Lower lobe of right lung (tissue), 2 donors: ENCODE data around the gene OR1K1. TPM values are rescaled to one million over a fixed set of nuclear protein-coding genes. Genes with fewer than 3 reads are reported as not detected.
"Not testable (repeated sequence)": the region's sequence is repeated elsewhere in the genome, so short reads cannot be mapped to it uniquely, and the experiment has no call there.

Experiments
- ATAC-seq, 2 donors: fragments of 200-7000 bp; cut with Tn5 transposase; one replicate each; pipeline ENCODE4 v1.9.1; 2020 to 2022; ENCODE audit warnings: mild to moderate bottlenecking in 2 of 2, moderate library complexity in 2 of 2
- DNase-seq: peaks from one replicate; pipeline ENCODE4 v3.0.0-alpha.2; 2020
- H3K27ac ChIP-seq: fragments of 200-600 bp; one replicate; pipeline ENCODE4 v1.8.0; 2022
- H3K27me3 ChIP-seq: fragments of 200-600 bp; one replicate; pipeline ENCODE4 v1.8.0; 2022; ENCODE audit warnings: low read depth
- H3K36me3 ChIP-seq: fragments of 200-600 bp; one replicate; pipeline ENCODE4 v1.8.0; 2022; ENCODE audit warnings: mild to moderate bottlenecking
- H3K4me1 ChIP-seq: fragments of 200-600 bp; one replicate; pipeline ENCODE4 v1.8.0; 2022
- H3K4me3 ChIP-seq: fragments of 200-600 bp; one replicate; pipeline ENCODE4 v1.8.0; 2022; ENCODE audit warnings: mild to moderate bottlenecking
- H3K9me3 ChIP-seq: fragments of 200-600 bp; one replicate; pipeline ENCODE4 v1.8.0; 2022
- intact Hi-C: fragments of 100-400 bp; cut with DNase I; formaldehyde crosslinking; loops from one replicate; pipeline ENCODE4 v1.11.0; 2022
- total RNA-seq: library from RNA; stranded (reverse); fragmentation: NEBNext Ultra II Directional; extraction: Animal tissue kit (Norgen Biotek cat#: 25700); gene quantifications from one replicate; pipeline ENCODE4 v1.2.1, GENCODE V29; 2021
- TF ChIP-seq, protein P1 (sequence below): fragments of 200-600 bp; IDR thresholded peaks from one replicate; pipeline ENCODE4 v1.8.0; 2022; ENCODE audit warnings: antibody characterized with exemption, mild to moderate bottlenecking
- donor health status: DM: no; HTN: yes; CAD: no; lungs with severe emphysema.

Gene OR1K1
- total RNA-seq, 1 donor from 2014 or later: not detected

DNA sequence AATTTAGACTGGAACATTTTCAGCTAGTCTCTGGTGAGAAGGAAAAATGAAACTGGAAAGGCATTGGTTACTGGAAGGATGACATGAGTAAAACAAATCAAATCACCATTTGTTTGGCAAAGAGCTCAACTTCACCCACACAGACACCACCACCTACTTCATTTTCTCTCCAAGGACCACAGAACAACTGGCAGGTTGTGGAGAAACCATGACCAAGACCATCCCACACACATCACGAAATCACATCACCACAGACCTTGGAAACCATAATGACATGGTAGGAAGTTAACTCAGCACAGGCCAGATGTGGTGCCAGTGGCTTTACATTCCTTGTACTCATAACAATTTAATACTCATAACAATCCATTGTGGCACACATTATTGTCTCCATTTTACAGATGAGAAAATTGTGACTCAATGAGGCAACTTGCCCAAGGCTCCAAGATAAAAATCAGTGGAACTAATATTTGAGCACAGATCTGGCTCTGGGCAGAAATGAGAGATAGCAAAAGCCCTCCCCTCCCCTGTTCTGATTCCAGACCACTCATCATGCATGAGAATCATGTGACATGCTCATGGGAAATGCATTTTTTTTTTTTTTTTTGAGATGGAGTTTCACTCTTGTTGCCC, 7.5 kb downstream of the OR1K1 start:
- no peaks in the 10 kb centered on the region for H3K36me3 ChIP-seq
- H3K4me3 ChIP-seq: no peak overlapping the region
- intact Hi-C loops: no loop called here
- no peaks in the 10 kb centered on the region for H3K9me3 ChIP-seq
- ATAC-seq: no peak
- H3K4me1 ChIP-seq: no peaks in the 10 kb centered on the region
- TF ChIP-seq, protein P1, sequence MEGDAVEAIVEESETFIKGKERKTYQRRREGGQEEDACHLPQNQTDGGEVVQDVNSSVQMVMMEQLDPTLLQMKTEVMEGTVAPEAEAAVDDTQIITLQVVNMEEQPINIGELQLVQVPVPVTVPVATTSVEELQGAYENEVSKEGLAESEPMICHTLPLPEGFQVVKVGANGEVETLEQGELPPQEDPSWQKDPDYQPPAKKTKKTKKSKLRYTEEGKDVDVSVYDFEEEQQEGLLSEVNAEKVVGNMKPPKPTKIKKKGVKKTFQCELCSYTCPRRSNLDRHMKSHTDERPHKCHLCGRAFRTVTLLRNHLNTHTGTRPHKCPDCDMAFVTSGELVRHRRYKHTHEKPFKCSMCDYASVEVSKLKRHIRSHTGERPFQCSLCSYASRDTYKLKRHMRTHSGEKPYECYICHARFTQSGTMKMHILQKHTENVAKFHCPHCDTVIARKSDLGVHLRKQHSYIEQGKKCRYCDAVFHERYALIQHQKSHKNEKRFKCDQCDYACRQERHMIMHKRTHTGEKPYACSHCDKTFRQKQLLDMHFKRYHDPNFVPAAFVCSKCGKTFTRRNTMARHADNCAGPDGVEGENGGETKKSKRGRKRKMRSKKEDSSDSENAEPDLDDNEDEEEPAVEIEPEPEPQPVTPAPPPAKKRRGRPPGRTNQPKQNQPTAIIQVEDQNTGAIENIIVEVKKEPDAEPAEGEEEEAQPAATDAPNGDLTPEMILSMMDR: no peak
- no peak overlapping the region for H3K27ac ChIP-seq
- no peak for DNase-seq
- no peaks in the 10 kb centered on the region for H3K27me3 ChIP-seq

DNA sequence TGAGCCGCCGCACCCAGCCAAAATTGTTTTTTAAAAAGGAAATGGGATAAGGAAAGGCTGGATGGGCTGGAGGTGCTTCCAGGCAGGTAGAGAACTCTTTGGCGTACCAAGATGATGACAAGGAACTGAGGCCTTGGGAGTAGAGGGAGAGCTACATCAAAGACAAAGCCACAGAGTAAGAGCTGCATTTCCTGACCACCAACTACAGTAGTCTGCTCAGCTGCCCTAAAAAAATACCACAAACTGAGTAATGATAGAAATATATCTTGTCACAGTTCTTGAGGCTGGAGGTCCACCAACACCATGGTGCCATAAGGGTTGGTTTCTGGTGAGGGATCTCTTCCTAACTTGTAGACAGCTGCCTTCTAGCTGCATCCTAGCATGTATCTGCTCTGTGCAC, 8.2 kb downstream of the OR1K1 start:
- no peaks in the 10 kb centered on the region for H3K4me1 ChIP-seq
- ATAC-seq (no peak), DNase-seq (no peak)
- H3K27me3 ChIP-seq: no peaks in the 10 kb centered on the region
- TF ChIP-seq, protein P1: no peak
- no peak overlapping the region for H3K27ac ChIP-seq
- intact Hi-C loops: no loop called here
- H3K4me3 ChIP-seq: no peak overlapping the region
- H3K36me3 ChIP-seq: no peaks in the 10 kb centered on the region
- H3K9me3 ChIP-seq: no peaks in the 10 kb centered on the region

DNA sequence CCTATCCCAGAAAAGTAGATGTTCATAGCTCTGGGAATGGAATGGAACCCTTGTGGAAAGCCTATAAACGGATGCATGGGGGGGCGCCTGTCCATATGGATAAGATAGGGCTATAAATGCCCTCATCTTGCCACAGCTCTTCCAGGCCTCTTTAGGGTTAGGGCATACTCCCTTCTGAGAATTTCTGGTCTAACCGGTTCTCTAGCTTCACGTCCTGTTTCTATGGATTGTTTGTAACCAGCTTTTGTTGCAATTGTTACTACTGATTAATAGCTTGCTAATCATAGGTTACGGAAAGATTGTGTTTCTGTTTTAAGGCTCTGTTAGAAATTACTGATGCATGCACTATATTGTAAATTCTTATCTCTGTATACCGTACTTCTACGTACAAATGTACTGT, 9.3 kb downstream of the OR1K1 start:
- H3K27me3 ChIP-seq, H3K4me3 ChIP-seq, H3K4me1 ChIP-seq, DNase-seq, H3K9me3 ChIP-seq, H3K36me3 ChIP-seq, intact Hi-C loops, ATAC-seq, H3K27ac ChIP-seq: not testable (repeated sequence)

DNA sequence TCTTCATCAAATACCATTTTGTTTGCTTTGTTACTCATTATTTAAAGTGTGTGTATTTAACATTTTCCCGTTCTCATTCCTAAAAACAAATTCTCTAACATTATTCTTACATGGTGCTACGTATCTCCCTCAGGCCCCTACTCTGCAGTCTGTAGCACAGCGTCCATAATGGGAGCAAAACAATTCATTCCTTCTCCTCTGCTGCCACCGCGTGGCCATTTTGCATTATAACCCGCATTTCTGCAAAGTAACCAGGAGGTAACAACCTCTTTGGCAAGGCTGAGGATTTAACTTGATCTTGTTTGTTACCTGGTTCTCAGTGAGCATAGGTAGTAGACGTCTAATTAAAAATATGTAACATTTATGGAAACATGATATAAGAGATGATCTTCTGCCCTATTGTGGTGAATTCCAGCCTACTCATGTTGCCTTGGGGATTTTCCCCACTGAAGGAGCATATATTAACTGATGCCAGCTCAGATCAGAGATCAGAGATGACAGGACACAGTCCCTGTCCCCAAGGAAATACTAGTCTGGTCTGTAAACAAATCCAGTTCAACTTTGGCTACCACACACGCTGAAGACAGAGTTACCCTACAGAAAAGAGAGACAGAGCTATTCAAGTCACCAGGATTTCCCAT, 10.5 kb downstream of the OR1K1 start:
- peak; percentile 74 for DNase-seq
- Histone ChIP-seq H3K27ac (no peak overlapping the region), H3K27me3 (no peaks in the 10 kb centered on the region), H3K9me3 (no peaks in the 10 kb centered on the region), H3K4me1 (peaks cover 7% of the 10 kb centered on the region), H3K4me3 (no peak overlapping the region), H3K36me3 (no peaks in the 10 kb centered on the region)
- peak; percentile 91 to 93 for ATAC-seq
- intact Hi-C loops: loop anchor here (10.0 kb wide), 1 partner anchor 336 kb away; the partner anchor contains the start of gene OR1J1
- TF ChIP-seq, protein P1: peak; percentile 82

DNA sequence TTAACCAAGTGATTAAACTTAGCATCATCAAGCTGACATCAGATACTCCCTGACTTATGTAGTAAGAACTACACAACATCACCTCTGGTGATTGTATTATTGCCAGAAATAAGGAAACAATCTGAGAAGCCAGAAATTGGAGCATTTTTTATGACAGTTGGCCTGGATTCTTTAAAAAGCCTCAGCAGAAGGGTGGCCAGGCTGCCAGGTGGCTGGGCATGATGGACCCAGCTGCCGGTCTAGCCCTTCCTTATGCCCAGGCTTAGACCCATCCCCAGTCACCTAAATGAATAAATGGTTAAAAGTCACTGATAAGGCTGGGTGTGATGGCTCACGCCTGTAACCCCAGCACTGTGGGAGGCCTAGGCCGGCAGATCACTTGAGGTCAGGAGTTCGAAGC, 12.8 kb downstream of the OR1K1 start:
- ATAC-seq (no peak), DNase-seq (no peak)
- Histone ChIP-seq H3K4me1 (peaks cover 22% of the 10 kb centered on the region), H3K36me3 (peaks cover 12% of the 10 kb centered on the region), H3K27me3 (no peaks in the 10 kb centered on the region), H3K9me3 (no peaks in the 10 kb centered on the region), H3K27ac (no peak overlapping the region), H3K4me3 (no peak overlapping the region)
- TF ChIP-seq, protein P1: no peak
- intact Hi-C loops: loop anchor here (10.0 kb wide), 1 partner anchor 338 kb away; the partner anchor contains the start of gene OR1J1

DNA sequence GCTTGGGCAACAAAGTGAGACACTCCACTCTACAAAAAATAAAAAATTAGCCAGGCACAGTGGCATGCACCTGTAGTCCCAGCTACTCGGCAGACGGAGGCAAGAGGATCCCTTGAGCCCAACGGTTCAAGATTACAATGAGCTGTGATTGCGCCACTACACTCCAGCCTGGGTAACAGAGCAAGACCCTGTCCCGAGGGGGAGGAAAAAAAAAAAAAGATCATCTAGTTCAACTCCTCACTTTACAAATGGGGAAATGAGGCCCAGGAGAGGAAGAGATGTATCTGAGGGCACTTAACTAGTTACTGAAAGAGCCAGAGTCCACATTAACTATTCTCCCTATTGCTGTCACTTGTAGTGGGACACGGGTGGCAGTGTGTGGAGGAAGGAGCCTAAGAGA, 14.6 kb downstream of the OR1K1 start:
- DNase-seq (no peak), ATAC-seq (no peak)
- Histone ChIP-seq H3K36me3 (peaks cover 24% of the 10 kb centered on the region), H3K9me3 (no peaks in the 10 kb centered on the region), H3K4me1 (peaks cover 39% of the 10 kb centered on the region), H3K27me3 (no peaks in the 10 kb centered on the region), H3K27ac (no peak overlapping the region), H3K4me3 (no peak overlapping the region)
- intact Hi-C loops: loop anchor here (10.0 kb wide), 1 partner anchor 340 kb away; the partner anchor contains the start of gene OR1J1
- TF ChIP-seq, protein P1: no peak
